Measurements from ENCODE around the gene CTIF. TPM values are rescaled to one million over a fixed set of nuclear protein-coding genes. Genes with fewer than 3 reads are reported as not detected.

CTIF gene
- total and polyA plus RNA-seq, 4 donors: 10.6 to 26.7 (median 12.3) TPM

DNA sequence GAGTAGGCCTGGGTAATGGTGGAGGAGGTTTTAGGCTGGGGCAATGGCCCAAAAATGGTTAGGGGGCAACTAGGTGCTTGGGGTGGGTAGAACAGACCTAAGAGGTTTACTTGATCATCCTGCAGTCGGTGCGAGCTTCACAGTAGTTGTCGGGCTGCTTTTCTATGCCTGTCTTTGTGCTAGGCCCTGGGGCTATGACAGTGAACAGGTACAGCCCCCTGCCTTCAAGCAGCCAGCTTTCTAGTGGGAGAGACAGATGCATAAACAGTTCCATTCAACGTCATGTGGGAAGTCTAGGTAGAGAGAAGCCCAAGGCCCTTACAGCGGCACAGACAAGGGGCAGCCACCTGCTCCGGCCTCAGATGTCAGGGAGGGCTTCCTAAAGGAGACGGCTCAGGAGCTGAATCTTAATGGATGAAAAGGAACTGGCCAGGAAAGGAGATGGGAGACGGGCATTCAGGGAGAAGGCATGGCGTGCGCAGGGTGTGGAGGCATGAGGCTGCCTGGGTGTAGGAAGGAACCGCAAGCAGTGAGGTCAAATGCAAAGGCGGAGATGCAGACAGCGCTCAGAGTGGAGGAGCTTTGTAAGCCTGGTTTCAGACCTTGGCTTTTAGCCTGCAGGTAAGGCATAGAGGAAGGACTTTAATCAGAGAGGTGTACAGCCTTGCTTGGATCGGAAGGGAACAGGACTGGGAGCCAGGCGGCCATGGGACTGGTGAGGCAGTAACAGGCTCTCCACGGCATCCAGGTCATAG is 6.0 kb downstream of the CTIF start:
- Histone ChIP-seq H3K9ac (ENCODE audit: low read depth in 1 of 2, low read length in 2 of 2) (no peak overlapping the region), H3K36me3 (ENCODE audit: control insufficient read depth in 4 of 4, insufficient read depth in 3 of 4, low read depth in 1 of 4, low read length in 3 of 4) (no peaks in the 10 kb centered on the region), H3K27me3 (ENCODE audit: control insufficient read depth in 4 of 4, insufficient read depth in 4 of 4, low read length in 3 of 4) (no peaks in the 10 kb centered on the region), H3K4me1 (ENCODE audit: control insufficient read depth in 4 of 4, insufficient read depth in 4 of 4, low read length in 3 of 4) (peaks cover 8 to 36% (median 19%) of the 10 kb centered on the region in 4 donors), H3K27ac (ENCODE audit: low read depth in 1 of 2, low read length in 2 of 2) (no peak overlapping the region), H3K4me3 (ENCODE audit: low read depth in 1 of 3, low read length in 3 of 3) (no peak overlapping the region), H3K9me3 (ENCODE audit: control insufficient read depth in 4 of 4, low read length in 3 of 4) (no peaks in the 10 kb centered on the region)
- TF ChIP-seq SP1 (IDR thresholded peaks at IDR 0.05): no peak
- TF ChIP-seq RXRA (IDR thresholded peaks at IDR 0.05): peak in 1 of 2 donors; percentile 14
- WGBS: 92% methylated on average over 16 of the region's 16 CpGs
- DNase-seq (ENCODE audit: low spot score): no peak

DNA sequence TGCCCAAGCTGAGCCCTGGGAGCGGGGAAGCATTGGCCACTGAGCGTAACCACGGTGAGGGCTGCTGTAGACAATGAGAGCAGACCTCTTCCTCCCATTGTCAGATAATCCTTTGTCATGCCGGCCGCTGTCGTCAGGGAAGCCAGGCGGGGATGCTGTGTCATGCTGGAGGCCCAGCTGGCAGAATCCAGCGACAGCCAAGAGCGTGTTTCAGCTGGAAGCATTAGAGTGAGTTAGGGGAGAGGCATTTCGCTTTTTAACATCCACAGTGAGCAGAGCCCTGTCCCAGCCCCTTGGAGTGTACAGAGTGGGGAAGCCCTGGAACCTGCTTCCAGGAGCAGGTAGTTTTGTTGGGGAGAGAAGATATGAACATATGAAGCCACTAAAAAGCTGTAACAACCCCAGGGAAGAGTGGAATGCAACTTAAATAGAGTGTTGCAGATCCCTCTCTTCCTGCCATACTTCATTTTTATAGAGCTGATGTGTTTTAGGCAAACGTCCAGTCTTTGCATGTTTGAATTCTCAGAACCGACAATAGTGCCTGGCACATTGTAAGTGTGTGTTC is 7.0 kb downstream of the CTIF start:
- DNase-seq (ENCODE audit: low spot score): no peak
- 58% methylated on average over 12 of the region's 12 CpGs for WGBS
- H3K36me3 ChIP-seq (ENCODE audit: control insufficient read depth in 4 of 4, insufficient read depth in 3 of 4, low read depth in 1 of 4, low read length in 3 of 4): no peaks in the 10 kb centered on the region
- H3K9ac ChIP-seq (ENCODE audit: low read depth in 1 of 2, low read length in 2 of 2): no peak overlapping the region
- no peaks in the 10 kb centered on the region for H3K9me3 ChIP-seq (ENCODE audit: control insufficient read depth in 4 of 4, low read length in 3 of 4)
- no peak overlapping the region for H3K4me3 ChIP-seq (ENCODE audit: low read depth in 1 of 3, low read length in 3 of 3)
- peaks cover 8 to 34% (median 18%) of the 10 kb centered on the region in 4 donors for H3K4me1 ChIP-seq (ENCODE audit: control insufficient read depth in 4 of 4, insufficient read depth in 4 of 4, low read length in 3 of 4)
- H3K27me3 ChIP-seq (ENCODE audit: control insufficient read depth in 4 of 4, insufficient read depth in 4 of 4, low read length in 3 of 4): no peaks in the 10 kb centered on the region
- peak overlapping the region in 1 of 2 donors; percentile 6 for H3K27ac ChIP-seq (ENCODE audit: low read depth in 1 of 2, low read length in 2 of 2)
- TF ChIP-seq SP1 (IDR thresholded peaks at IDR 0.05): no peak
- no peak for TF ChIP-seq RAD21 (IDR thresholded peaks at IDR 0.05)
- TF ChIP-seq, protein P1, sequence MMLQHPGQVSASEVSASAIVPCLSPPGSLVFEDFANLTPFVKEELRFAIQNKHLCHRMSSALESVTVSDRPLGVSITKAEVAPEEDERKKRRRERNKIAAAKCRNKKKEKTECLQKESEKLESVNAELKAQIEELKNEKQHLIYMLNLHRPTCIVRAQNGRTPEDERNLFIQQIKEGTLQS (IDR thresholded peaks at IDR 0.05): no peak
- no peak for TF ChIP-seq EGR1 (IDR thresholded peaks at IDR 0.05; ENCODE audit: low read depth in 2 of 2)
- TF ChIP-seq GABPA (IDR thresholded peaks at IDR 0.05 in 1 of 2, conservative IDR thresholded peaks at IDR 0.05 in 1 of 2): no peak

DNA sequence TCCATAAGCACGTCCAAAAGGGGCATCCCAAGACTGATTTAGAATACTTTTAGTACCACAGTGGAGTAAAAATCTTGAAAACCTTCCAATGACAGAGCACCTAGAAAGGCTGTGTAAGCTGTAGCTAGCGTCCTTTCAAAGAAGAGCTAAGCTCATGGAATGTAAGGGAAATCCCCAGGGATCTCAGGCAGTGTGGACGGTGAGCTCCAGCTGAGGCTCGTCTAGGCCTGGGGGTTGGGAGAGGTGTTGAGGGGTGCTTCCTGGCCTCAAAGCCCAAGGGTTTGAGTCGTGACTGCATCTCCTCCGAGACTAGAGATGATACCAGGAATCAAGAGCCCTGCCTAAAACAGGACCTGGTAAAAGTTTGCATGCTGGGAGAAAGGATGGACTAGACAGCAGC is 7.6 kb downstream of the CTIF start:
- Histone ChIP-seq H3K4me1 (ENCODE audit: control insufficient read depth in 4 of 4, insufficient read depth in 4 of 4, low read length in 3 of 4) (peaks cover 8 to 32% (median 17%) of the 10 kb centered on the region in 4 donors), H3K27ac (ENCODE audit: low read depth in 1 of 2, low read length in 2 of 2) (no peak overlapping the region), H3K4me3 (ENCODE audit: low read depth in 1 of 3, low read length in 3 of 3) (no peak overlapping the region), H3K27me3 (ENCODE audit: control insufficient read depth in 4 of 4, insufficient read depth in 4 of 4, low read length in 3 of 4) (no peaks in the 10 kb centered on the region), H3K36me3 (ENCODE audit: control insufficient read depth in 4 of 4, insufficient read depth in 3 of 4, low read depth in 1 of 4, low read length in 3 of 4) (no peaks in the 10 kb centered on the region), H3K9me3 (ENCODE audit: control insufficient read depth in 4 of 4, low read length in 3 of 4) (no peaks in the 10 kb centered on the region), H3K9ac (ENCODE audit: low read depth in 1 of 2, low read length in 2 of 2) (no peak overlapping the region)
- TF ChIP-seq SP1 (IDR thresholded peaks at IDR 0.05): no peak
- TF ChIP-seq, protein P2, sequence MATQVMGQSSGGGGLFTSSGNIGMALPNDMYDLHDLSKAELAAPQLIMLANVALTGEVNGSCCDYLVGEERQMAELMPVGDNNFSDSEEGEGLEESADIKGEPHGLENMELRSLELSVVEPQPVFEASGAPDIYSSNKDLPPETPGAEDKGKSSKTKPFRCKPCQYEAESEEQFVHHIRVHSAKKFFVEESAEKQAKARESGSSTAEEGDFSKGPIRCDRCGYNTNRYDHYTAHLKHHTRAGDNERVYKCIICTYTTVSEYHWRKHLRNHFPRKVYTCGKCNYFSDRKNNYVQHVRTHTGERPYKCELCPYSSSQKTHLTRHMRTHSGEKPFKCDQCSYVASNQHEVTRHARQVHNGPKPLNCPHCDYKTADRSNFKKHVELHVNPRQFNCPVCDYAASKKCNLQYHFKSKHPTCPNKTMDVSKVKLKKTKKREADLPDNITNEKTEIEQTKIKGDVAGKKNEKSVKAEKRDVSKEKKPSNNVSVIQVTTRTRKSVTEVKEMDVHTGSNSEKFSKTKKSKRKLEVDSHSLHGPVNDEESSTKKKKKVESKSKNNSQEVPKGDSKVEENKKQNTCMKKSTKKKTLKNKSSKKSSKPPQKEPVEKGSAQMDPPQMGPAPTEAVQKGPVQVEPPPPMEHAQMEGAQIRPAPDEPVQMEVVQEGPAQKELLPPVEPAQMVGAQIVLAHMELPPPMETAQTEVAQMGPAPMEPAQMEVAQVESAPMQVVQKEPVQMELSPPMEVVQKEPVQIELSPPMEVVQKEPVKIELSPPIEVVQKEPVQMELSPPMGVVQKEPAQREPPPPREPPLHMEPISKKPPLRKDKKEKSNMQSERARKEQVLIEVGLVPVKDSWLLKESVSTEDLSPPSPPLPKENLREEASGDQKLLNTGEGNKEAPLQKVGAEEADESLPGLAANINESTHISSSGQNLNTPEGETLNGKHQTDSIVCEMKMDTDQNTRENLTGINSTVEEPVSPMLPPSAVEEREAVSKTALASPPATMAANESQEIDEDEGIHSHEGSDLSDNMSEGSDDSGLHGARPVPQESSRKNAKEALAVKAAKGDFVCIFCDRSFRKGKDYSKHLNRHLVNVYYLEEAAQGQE (IDR thresholded peaks at IDR 0.05): no peak
- no peak for TF ChIP-seq HNF4A (conservative IDR thresholded peaks at IDR 0.05)
- TF ChIP-seq, protein P3, sequence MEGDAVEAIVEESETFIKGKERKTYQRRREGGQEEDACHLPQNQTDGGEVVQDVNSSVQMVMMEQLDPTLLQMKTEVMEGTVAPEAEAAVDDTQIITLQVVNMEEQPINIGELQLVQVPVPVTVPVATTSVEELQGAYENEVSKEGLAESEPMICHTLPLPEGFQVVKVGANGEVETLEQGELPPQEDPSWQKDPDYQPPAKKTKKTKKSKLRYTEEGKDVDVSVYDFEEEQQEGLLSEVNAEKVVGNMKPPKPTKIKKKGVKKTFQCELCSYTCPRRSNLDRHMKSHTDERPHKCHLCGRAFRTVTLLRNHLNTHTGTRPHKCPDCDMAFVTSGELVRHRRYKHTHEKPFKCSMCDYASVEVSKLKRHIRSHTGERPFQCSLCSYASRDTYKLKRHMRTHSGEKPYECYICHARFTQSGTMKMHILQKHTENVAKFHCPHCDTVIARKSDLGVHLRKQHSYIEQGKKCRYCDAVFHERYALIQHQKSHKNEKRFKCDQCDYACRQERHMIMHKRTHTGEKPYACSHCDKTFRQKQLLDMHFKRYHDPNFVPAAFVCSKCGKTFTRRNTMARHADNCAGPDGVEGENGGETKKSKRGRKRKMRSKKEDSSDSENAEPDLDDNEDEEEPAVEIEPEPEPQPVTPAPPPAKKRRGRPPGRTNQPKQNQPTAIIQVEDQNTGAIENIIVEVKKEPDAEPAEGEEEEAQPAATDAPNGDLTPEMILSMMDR (IDR thresholded peaks at IDR 0.05; ENCODE audit: low read depth, low read length, missing input control): no peak
- no peak for TF ChIP-seq RAD21 (IDR thresholded peaks at IDR 0.05)
- TF ChIP-seq, protein P4, sequence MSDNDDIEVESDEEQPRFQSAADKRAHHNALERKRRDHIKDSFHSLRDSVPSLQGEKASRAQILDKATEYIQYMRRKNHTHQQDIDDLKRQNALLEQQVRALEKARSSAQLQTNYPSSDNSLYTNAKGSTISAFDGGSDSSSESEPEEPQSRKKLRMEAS (IDR thresholded peaks at IDR 0.05): no peak
- no peak for TF ChIP-seq YY1 (IDR thresholded peaks at IDR 0.05)
- TF ChIP-seq RXRA (IDR thresholded peaks at IDR 0.05): no peak
- TF ChIP-seq JUND (IDR thresholded peaks at IDR 0.05): no peak
- no peak for TF ChIP-seq EGR1 (IDR thresholded peaks at IDR 0.05; ENCODE audit: low read depth in 2 of 2)
- no peak for TF ChIP-seq HNF4G (IDR thresholded peaks at IDR 0.05)
- TF ChIP-seq, protein P1 (IDR thresholded peaks at IDR 0.05): no peak
- no peak for TF ChIP-seq TAF1 (conservative IDR thresholded peaks at IDR 0.05)
- TF ChIP-seq NR2F2 (IDR thresholded peaks at IDR 0.05): no peak
- no peak for TF ChIP-seq FOXA2 (IDR thresholded peaks at IDR 0.05)
- no peak for TF ChIP-seq FOXA1 (IDR thresholded peaks at IDR 0.05)
- TF ChIP-seq GABPA (IDR thresholded peaks at IDR 0.05 in 1 of 2, conservative IDR thresholded peaks at IDR 0.05 in 1 of 2): no peak
- TF ChIP-seq, protein P5, sequence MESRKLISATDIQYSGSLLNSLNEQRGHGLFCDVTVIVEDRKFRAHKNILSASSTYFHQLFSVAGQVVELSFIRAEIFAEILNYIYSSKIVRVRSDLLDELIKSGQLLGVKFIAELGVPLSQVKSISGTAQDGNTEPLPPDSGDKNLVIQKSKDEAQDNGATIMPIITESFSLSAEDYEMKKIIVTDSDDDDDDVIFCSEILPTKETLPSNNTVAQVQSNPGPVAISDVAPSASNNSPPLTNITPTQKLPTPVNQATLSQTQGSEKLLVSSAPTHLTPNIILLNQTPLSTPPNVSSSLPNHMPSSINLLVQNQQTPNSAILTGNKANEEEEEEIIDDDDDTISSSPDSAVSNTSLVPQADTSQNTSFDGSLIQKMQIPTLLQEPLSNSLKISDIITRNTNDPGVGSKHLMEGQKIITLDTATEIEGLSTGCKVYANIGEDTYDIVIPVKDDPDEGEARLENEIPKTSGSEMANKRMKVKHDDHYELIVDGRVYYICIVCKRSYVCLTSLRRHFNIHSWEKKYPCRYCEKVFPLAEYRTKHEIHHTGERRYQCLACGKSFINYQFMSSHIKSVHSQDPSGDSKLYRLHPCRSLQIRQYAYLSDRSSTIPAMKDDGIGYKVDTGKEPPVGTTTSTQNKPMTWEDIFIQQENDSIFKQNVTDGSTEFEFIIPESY (IDR thresholded peaks at IDR 0.05): no peak
- 81% methylated on average over 6 of the region's 6 CpGs for WGBS
- no peak for DNase-seq (ENCODE audit: low spot score)

Measured in liver (tissue), 9 donors.